Measurements from ENCODE around the gene CPPED1.
"Not testable (repeated sequence)": the region's sequence is repeated elsewhere in the genome, so short reads cannot be mapped to it uniquely, and the experiment has no call there.

Gene CPPED1

GRCh38 chr16:12771341-12771798, 32.3 kb downstream of the CPPED1 start:
- POLR2A ChIA-PET (ENCODE audit: low non-redundant PET): no interaction called here
- CTCF ChIA-PET: no interaction called here
- H3K27ac ChIP-seq: no peak overlapping the region
- no peak for TF ChIP-seq CTCF (conservative IDR thresholded peaks at IDR 0.05; ENCODE audit: low read depth)
- DNase-seq (ENCODE audit: low spot score): no peak

GRCh38 chr16:12769525-12769924, 34.2 kb downstream of the CPPED1 start:
- no peak overlapping the region for H3K27ac ChIP-seq
- DNase-seq (ENCODE audit: low spot score): no peak
- CTCF ChIA-PET: no interaction called here
- no peak for TF ChIP-seq CTCF (conservative IDR thresholded peaks at IDR 0.05; ENCODE audit: low read depth)
- POLR2A ChIA-PET (ENCODE audit: low non-redundant PET): no interaction called here

- H3K27ac ChIP-seq: no peak overlapping the region
- no peak for DNase-seq (ENCODE audit: low spot score)
- CTCF ChIA-PET: no interaction called here
- POLR2A ChIA-PET (ENCODE audit: low non-redundant PET): no interaction called here
- TF ChIP-seq CTCF (conservative IDR thresholded peaks at IDR 0.05; ENCODE audit: low read depth): no peak
Measured at GRCh38 chr16:12767897-12768296, 35.8 kb downstream of the CPPED1 start.

- H3K27ac ChIP-seq: no peak overlapping the region
- ChIA-PET POLR2A (ENCODE audit: low non-redundant PET) (no interaction called here), CTCF (no interaction called here)
- DNase-seq (ENCODE audit: low spot score): no peak
- no peak for TF ChIP-seq CTCF (conservative IDR thresholded peaks at IDR 0.05; ENCODE audit: low read depth)
Measured at GRCh38 chr16:12766853-12767252, 36.8 kb downstream of the CPPED1 start.

- H3K27ac ChIP-seq; POLR2A ChIA-PET (ENCODE audit: low non-redundant PET); CTCF ChIA-PET; DNase-seq (ENCODE audit: low spot score): not testable (repeated sequence)
Measured at GRCh38 chr16:12766208-12766607, 37.5 kb downstream of the CPPED1 start.

GRCh38 chr16:12764813-12765488, 38.7 kb downstream of the CPPED1 start:
- ChIA-PET CTCF (no interaction called here), POLR2A (ENCODE audit: low non-redundant PET) (no interaction called here)
- no peak overlapping the region for H3K27ac ChIP-seq
- no peak for TF ChIP-seq CTCF (conservative IDR thresholded peaks at IDR 0.05; ENCODE audit: low read depth)
- no peak for DNase-seq (ENCODE audit: low spot score)

GRCh38 chr16:12763517-12763916, 40.2 kb downstream of the CPPED1 start:
- ChIA-PET POLR2A (ENCODE audit: low non-redundant PET) (no interaction called here), CTCF (no interaction called here)
- TF ChIP-seq CTCF (conservative IDR thresholded peaks at IDR 0.05; ENCODE audit: low read depth): no peak

More at GRCh38 chr16:12763517-12763916, 40.2 kb downstream of the CPPED1 start:
- H3K27ac ChIP-seq: no peak overlapping the region
- no peak for DNase-seq (ENCODE audit: low spot score)
